ENCODE data around the gene TRAPPC12.

GRCh38 chr2:3413697-3414096, 34.2 kb downstream of the TRAPPC12 start:
- TF ChIP-seq CTCF (IDR thresholded peaks at IDR 0.05), result no peak
- TF ChIP-seq POLR2A (IDR thresholded peaks at IDR 0.05), result no peak
